HCT116 (cell line): ENCODE data around the gene MSI2.

Experiments used
- EZH2 ChIP-seq: fragments of 200-600 bp; sonication (generic); IDR thresholded peaks from 2 replicates; pipeline ENCODE4 v1.6.1; 2017; ENCODE audit warnings: antibody characterized with exemption, mixed run types
- JUND ChIP-seq: IDR thresholded peaks from 2 replicates; pipeline ENCODE4 v1.6.1; 2012
- POLR2A ChIP-seq: IDR thresholded peaks from 2 replicates; pipeline ENCODE4 v1.7.0; 2011; ENCODE audit warnings: borderline replicate concordance; ENCODE audit not compliant: insufficient read depth, insufficient read length; ENCODE audit errors: extremely low read depth
- POLR2AphosphoS5 ChIP-seq: IDR thresholded peaks from 2 replicates; pipeline ENCODE4 v1.6.1; 2011; ENCODE audit warnings: mild to moderate bottlenecking, low read depth, low read length, moderate library complexity
- REST ChIP-seq: IDR thresholded peaks from 2 replicates; pipeline ENCODE4 v1.6.1; 2012; ENCODE audit warnings: low read depth
- TF ChIP-seq, protein P1 (sequence below): IDR thresholded peaks from 2 replicates; pipeline ENCODE4 v1.6.1; 2012
- TF ChIP-seq, protein P2 (sequence below), 3 experiments: fragments of 200-600 bp in 1 of 3; sonication (generic) in 1 of 3; IDR thresholded peaks in 2 of 3; conservative IDR thresholded peaks in 1 of 3; 2 replicates each; pipeline ENCODE4 v1.5.1; 2012 to 2017; ENCODE audit warnings: low read depth in 2 of 3, low read length in 2 of 3, antibody characterized with exemption in 1 of 3, borderline replicate concordance in 1 of 3, control low read depth in 1 of 3, mild to moderate bottlenecking in 1 of 3, mixed read lengths in 1 of 3, mixed run types in 1 of 3, moderate library complexity in 1 of 3; ENCODE audit not compliant: insufficient read depth in 1 of 3

DNA sequence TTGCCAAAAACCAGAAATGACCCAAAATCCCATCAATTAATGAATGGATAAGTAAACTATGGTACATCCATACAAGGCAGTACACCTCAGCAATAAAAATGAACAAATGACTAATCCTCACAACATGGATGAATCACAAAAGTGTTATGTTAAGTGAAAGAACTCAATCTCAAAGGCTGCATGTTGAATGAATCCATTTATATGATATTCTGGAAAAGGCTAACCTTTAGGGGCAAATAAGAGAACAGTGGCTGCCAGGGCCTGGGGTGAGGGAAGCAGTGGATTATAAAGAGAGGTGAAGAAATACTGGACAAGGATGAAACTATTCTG is 46.1 kb upstream of the MSI2 start:
- TF ChIP-seq, protein P1, sequence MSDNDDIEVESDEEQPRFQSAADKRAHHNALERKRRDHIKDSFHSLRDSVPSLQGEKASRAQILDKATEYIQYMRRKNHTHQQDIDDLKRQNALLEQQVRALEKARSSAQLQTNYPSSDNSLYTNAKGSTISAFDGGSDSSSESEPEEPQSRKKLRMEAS, result 0 out of 2 replicates have a peak, but pooled peaks have one; percentile 22
- TF ChIP-seq EZH2 (no peak), JUND (peak; percentile 75), POLR2AphosphoS5 (no peak), POLR2A (no peak), REST (no peak)
- TF ChIP-seq, protein P2, sequence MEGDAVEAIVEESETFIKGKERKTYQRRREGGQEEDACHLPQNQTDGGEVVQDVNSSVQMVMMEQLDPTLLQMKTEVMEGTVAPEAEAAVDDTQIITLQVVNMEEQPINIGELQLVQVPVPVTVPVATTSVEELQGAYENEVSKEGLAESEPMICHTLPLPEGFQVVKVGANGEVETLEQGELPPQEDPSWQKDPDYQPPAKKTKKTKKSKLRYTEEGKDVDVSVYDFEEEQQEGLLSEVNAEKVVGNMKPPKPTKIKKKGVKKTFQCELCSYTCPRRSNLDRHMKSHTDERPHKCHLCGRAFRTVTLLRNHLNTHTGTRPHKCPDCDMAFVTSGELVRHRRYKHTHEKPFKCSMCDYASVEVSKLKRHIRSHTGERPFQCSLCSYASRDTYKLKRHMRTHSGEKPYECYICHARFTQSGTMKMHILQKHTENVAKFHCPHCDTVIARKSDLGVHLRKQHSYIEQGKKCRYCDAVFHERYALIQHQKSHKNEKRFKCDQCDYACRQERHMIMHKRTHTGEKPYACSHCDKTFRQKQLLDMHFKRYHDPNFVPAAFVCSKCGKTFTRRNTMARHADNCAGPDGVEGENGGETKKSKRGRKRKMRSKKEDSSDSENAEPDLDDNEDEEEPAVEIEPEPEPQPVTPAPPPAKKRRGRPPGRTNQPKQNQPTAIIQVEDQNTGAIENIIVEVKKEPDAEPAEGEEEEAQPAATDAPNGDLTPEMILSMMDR (IDR thresholded peaks at IDR 0.05 in 2 of 3, conservative IDR thresholded peaks at IDR 0.05 in 1 of 3; ENCODE audit: borderline replicate concordance in 1 of 3, insufficient read depth in 1 of 3, low read depth in 2 of 3, low read length in 2 of 3), result no peak
